T-cell (primary cell): ENCODE data around the gene PRKCA. TPM values are rescaled to one million over a fixed set of nuclear protein-coding genes. Genes with fewer than 3 reads are reported as not detected.
"Not testable (repeated sequence)": the region's sequence is repeated elsewhere in the genome, so short reads cannot be mapped to it uniquely, and the experiment has no call there.

Experiments used
- ATAC-seq, 4 experiments: fragments of 200-7000 bp in 3 of 4; fragments of 150-1000 bp in 1 of 4; cut with Tn5 transposase; replicated peaks in 1 of 4; 1 replicate in 3 of 4; 2 replicates in 1 of 4; pipeline ENCODE4 v1.10.0; 2021; ENCODE audit warnings: moderate library complexity in 3 of 4, mild to moderate bottlenecking in 2 of 4, moderate number of reproducible peaks in 1 of 4
- CTCF ChIA-PET, 2 donors: fragments of 300-600 bp; sonication (Branson Sonifier 250); formaldehyde crosslinking; loops; one replicate each; lab custom pipeline; 2022; ENCODE audit warnings: antibody characterized with exemption in 2 of 2; lab: Charles Lee
- POLR2A ChIA-PET, 2 donors: fragments of 300-600 bp; sonication (Branson Sonifier 250); formaldehyde crosslinking; loops; one replicate each; lab custom pipeline; 2022; ENCODE audit warnings: antibody characterized with exemption in 2 of 2; lab: Charles Lee
- DNase-seq, 35 experiments: peaks; one replicate each; pipeline versions ENCODE4 v3.0.0 to v3.0.0-alpha.2; 2013 to 2023
- H3K27ac ChIP-seq: one replicate; pipeline ENCODE4 v1.5.1; 2013; ENCODE audit warnings: low read length
- H3K27me3 ChIP-seq, 2 experiments: replicated peaks in 1 of 2; 1 replicate in 1 of 2; 2 replicates in 1 of 2; pipeline versions ENCODE4 v1.6.1 to v1.7.0; 2013; ENCODE audit warnings: low read length in 1 of 2, mixed read lengths in 1 of 2; ENCODE audit not compliant: control insufficient read depth in 2 of 2, insufficient read depth in 2 of 2; ENCODE audit errors: extremely low read depth in 1 of 2
- H3K36me3 ChIP-seq, 2 donors: 1 replicate in 1 of 2; 2 replicates in 1 of 2; pipeline versions ENCODE4 v1.6.1 to v1.7.0; 2013; ENCODE audit warnings: low read length in 1 of 2; ENCODE audit not compliant: control insufficient read depth in 2 of 2, insufficient read depth in 1 of 2; ENCODE audit errors: extremely low read depth in 1 of 2
- H3K4me1 ChIP-seq, 2 experiments: 1 replicate in 1 of 2; 2 replicates in 1 of 2; pipeline versions ENCODE4 v1.6.1 to v1.7.0; 2013; ENCODE audit warnings: low read length in 2 of 2, mixed read lengths in 1 of 2; ENCODE audit not compliant: insufficient read depth in 2 of 2, control insufficient read depth in 1 of 2; ENCODE audit errors: extremely low read depth in 1 of 2
- H3K4me3 ChIP-seq, 2 donors: 1 replicate in 1 of 2; 2 replicates in 1 of 2; pipeline versions ENCODE4 v1.5.1 to v1.7.0; 2013; ENCODE audit warnings: mild to moderate bottlenecking in 2 of 2, low read length in 1 of 2, moderate library complexity in 1 of 2; ENCODE audit not compliant: control insufficient read depth in 1 of 2; ENCODE audit errors: extremely low read depth in 1 of 2
- H3K9me3 ChIP-seq: 2 replicates; pipeline ENCODE4 v1.7.0; 2013
- H3K27ac Mint-ChIP-seq, 2 donors: one replicate each; pipeline ENCODE4 v1.8.0; 2020 to 2021; ENCODE audit warnings: mild to moderate bottlenecking in 2 of 2, mixed read lengths in 2 of 2
- H3K27me3 Mint-ChIP-seq, 2 donors: one replicate each; pipeline ENCODE4 v1.8.0; 2021 to 2022; ENCODE audit warnings: mixed read lengths in 2 of 2
- H3K36me3 Mint-ChIP-seq: one replicate; pipeline ENCODE4 v1.8.0; 2021; ENCODE audit warnings: mixed read lengths
- H3K4me1 Mint-ChIP-seq, 3 donors: one replicate each; pipeline ENCODE4 v1.8.0; 2020 to 2022; ENCODE audit warnings: mixed read lengths in 3 of 3, mild to moderate bottlenecking in 1 of 3
- H3K4me3 Mint-ChIP-seq, 3 donors: one replicate each; pipeline ENCODE4 v1.8.0; 2020 to 2022; ENCODE audit warnings: mild to moderate bottlenecking in 3 of 3, mixed read lengths in 3 of 3, moderate library complexity in 3 of 3
- H3K9me3 Mint-ChIP-seq, 3 donors: one replicate each; pipeline ENCODE4 v1.8.0; 2020 to 2022; ENCODE audit warnings: mixed read lengths in 3 of 3
- WGBS: methylation state at CpG from one replicate; pipeline ENCODE4 v1.1.5; 2013; ENCODE audit warnings: missing lambda C conversion rate; ENCODE audit not compliant: insufficient coverage; 5-methylcytosine and 5-hydroxymethylcytosine counted together
- total RNA-seq, 35 experiments: library from RNA in 6 of 35; stranded (reverse) in 6 of 35; fragments of 120-200 nt in 1 of 35; gene quantifications; one replicate each; pipeline versions ENCODE4 v1.2.1 to v1.2.4 and lab custom pipeline; 2013 to 2026

The PRKCA gene
- total RNA-seq, 5 donors from 2014 or later (not counting 1 experiment from before 2014, with no cell fraction given) = 75.9 to 128 (median 82.0) TPM

- H3K27ac Mint-ChIP-seq = not testable (repeated sequence)
Measured at GRCh38 chr17:66342263-66342662, 39.9 kb downstream of the PRKCA start.

GRCh38 chr17:66343531-66344078, 41.2 kb downstream of the PRKCA start:
- no peak overlapping the region for H3K27ac Mint-ChIP-seq
- 96% methylated on average over 3 of the region's 3 CpGs for WGBS
- H3K4me3 ChIP-seq = no peak overlapping the region
- H3K27me3 Mint-ChIP-seq = no peaks in the 10 kb centered on the region
- ChIA-PET POLR2A (interaction anchor here in 1 of 2 donors (0.7 kb wide), 1 partner anchor 236 kb away, joined by 3 read pairs; no protein-coding TSS in a partner anchor), CTCF (no interaction called here)
- H3K27me3 ChIP-seq = no peaks in the 10 kb centered on the region
- peaks cover 65 to 69% (median 69%) of the 10 kb centered on the region in 3 donors for H3K4me1 Mint-ChIP-seq
- no peak overlapping the region for H3K4me3 Mint-ChIP-seq
- ATAC-seq = no peak
- H3K9me3 Mint-ChIP-seq = no peaks in the 10 kb centered on the region
- no peak overlapping the region for H3K27ac ChIP-seq
- H3K36me3 Mint-ChIP-seq = peaks cover 4% of the 10 kb centered on the region
- H3K4me1 ChIP-seq = peaks cover 3 to 10% of the 10 kb centered on the region in 2 experiments
- no peak for DNase-seq
- no peaks in the 10 kb centered on the region for H3K36me3 ChIP-seq
- H3K9me3 ChIP-seq = no peaks in the 10 kb centered on the region

More at GRCh38 chr17:66342263-66342662, 39.9 kb downstream of the PRKCA start:
- H3K4me1 Mint-ChIP-seq = peaks cover 66 to 67% (median 67%) of the 10 kb centered on the region in 3 donors
- H3K36me3 ChIP-seq, H3K27ac ChIP-seq, CTCF ChIA-PET, H3K4me3 ChIP-seq, DNase-seq, H3K9me3 ChIP-seq, H3K9me3 Mint-ChIP-seq, ATAC-seq, H3K4me3 Mint-ChIP-seq, H3K36me3 Mint-ChIP-seq, H3K4me1 ChIP-seq, H3K27me3 Mint-ChIP-seq, H3K27me3 ChIP-seq: not testable (repeated sequence)
- WGBS = 100% methylated on average over 2 of the region's 4 CpGs
- POLR2A ChIA-PET = interaction anchor here in 1 of 2 donors (0.6 kb wide), 1 partner anchor 1236 kb away, joined by 3 read pairs; no protein-coding TSS in a partner anchor

GRCh38 chr17:66344473-66344872, 42.1 kb downstream of the PRKCA start:
- H3K9me3 Mint-ChIP-seq = no peaks in the 10 kb centered on the region
- H3K27me3 Mint-ChIP-seq = no peaks in the 10 kb centered on the region
- peaks cover 4% of the 10 kb centered on the region for H3K36me3 Mint-ChIP-seq
- peaks cover 2 to 7% of the 10 kb centered on the region in 2 experiments for H3K4me1 ChIP-seq
- no peaks in the 10 kb centered on the region for H3K27me3 ChIP-seq
- no peaks in the 10 kb centered on the region for H3K36me3 ChIP-seq
- no peak for DNase-seq
- H3K4me3 ChIP-seq = no peak overlapping the region
- ATAC-seq = no peak
- WGBS = 96% methylated on average over 4 of the region's 4 CpGs
- no peak overlapping the region for H3K4me3 Mint-ChIP-seq
- no peak overlapping the region for H3K27ac Mint-ChIP-seq
- peaks cover 61 to 69% (median 69%) of the 10 kb centered on the region in 3 donors for H3K4me1 Mint-ChIP-seq
- H3K9me3 ChIP-seq = no peaks in the 10 kb centered on the region
- no peak overlapping the region for H3K27ac ChIP-seq
- CTCF ChIA-PET = no interaction called here
- POLR2A ChIA-PET = interaction anchor here in 1 of 2 donors (0.7 kb wide), 1 partner anchor 52 kb away, joined by 3 read pairs; no protein-coding TSS in a partner anchor

GRCh38 chr17:66345264-66345663, 42.9 kb downstream of the PRKCA start:
- CTCF ChIA-PET = no interaction called here
- Mint-ChIP-seq H3K4me1 (peaks cover 61 to 69% (median 68%) of the 10 kb centered on the region in 3 donors), H3K27ac (no peak overlapping the region)

GRCh38 chr17:66345949-66346638, 43.7 kb downstream of the PRKCA start:
- not testable (repeated sequence) for H3K36me3 ChIP-seq, H3K36me3 Mint-ChIP-seq, H3K27ac Mint-ChIP-seq, DNase-seq, H3K4me3 ChIP-seq, H3K4me3 Mint-ChIP-seq, H3K9me3 Mint-ChIP-seq, H3K9me3 ChIP-seq, ATAC-seq, H3K27me3 ChIP-seq, H3K27me3 Mint-ChIP-seq, H3K27ac ChIP-seq
- ChIA-PET CTCF (interaction anchor here in 1 of 2 donors (0.6 kb wide), 1 partner anchor 1694 kb away, joined by 12 read pairs; no protein-coding TSS in a partner anchor), POLR2A (interaction anchor here in 1 of 2 donors (0.6 kb wide), 1 partner anchor 132 kb away, joined by 5 read pairs; no protein-coding TSS in a partner anchor)
- peaks cover 0 to 14% of the 10 kb centered on the region in 2 experiments for H3K4me1 ChIP-seq
- 96% methylated on average over 5 of the region's 12 CpGs for WGBS
- H3K4me1 Mint-ChIP-seq = peaks cover 64 to 67% (median 66%) of the 10 kb centered on the region in 3 donors

More at GRCh38 chr17:66345264-66345663, 42.9 kb downstream of the PRKCA start:
- DNase-seq (no peak), ATAC-seq (no peak)
- Histone ChIP-seq H3K27ac (no peak overlapping the region), H3K27me3 (no peaks in the 10 kb centered on the region), H3K36me3 (no peaks in the 10 kb centered on the region), H3K4me1 (peaks cover 0 to 7% of the 10 kb centered on the region in 2 experiments), H3K9me3 (no peaks in the 10 kb centered on the region), H3K4me3 (no peak overlapping the region)
- Mint-ChIP-seq H3K27me3 (no peaks in the 10 kb centered on the region), H3K4me3 (no peak overlapping the region), H3K36me3 (peaks cover 4% of the 10 kb centered on the region), H3K9me3 (no peaks in the 10 kb centered on the region)
- 100% methylated on average over 1 of the region's 4 CpGs for WGBS
- POLR2A ChIA-PET = interaction anchor here in 1 of 2 donors (0.6 kb wide), 1 partner anchor 132 kb away, joined by 5 read pairs; no protein-coding TSS in a partner anchor

- H3K36me3 ChIP-seq = no peaks in the 10 kb centered on the region
- H3K27ac ChIP-seq = no peak overlapping the region
- CTCF ChIA-PET = no interaction called here
- peaks cover 4% of the 10 kb centered on the region for H3K36me3 Mint-ChIP-seq
- H3K4me1 ChIP-seq = peaks cover 0 to 20% of the 10 kb centered on the region in 2 experiments
- peaks cover 68 to 75% (median 74%) of the 10 kb centered on the region in 3 donors for H3K4me1 Mint-ChIP-seq
- H3K27me3 ChIP-seq = no peaks in the 10 kb centered on the region
- peak overlapping the region in 1 of 3 donors; percentile 15 for H3K4me3 Mint-ChIP-seq
- no peaks in the 10 kb centered on the region for H3K27me3 Mint-ChIP-seq
- no peak for ATAC-seq
- no peak overlapping the region for H3K27ac Mint-ChIP-seq
- H3K9me3 Mint-ChIP-seq = no peaks in the 10 kb centered on the region
- 100% methylated on average over 1 of the region's 10 CpGs for WGBS
- POLR2A ChIA-PET = no interaction called here
- no peak overlapping the region for H3K4me3 ChIP-seq
- no peaks in the 10 kb centered on the region for H3K9me3 ChIP-seq
- DNase-seq = no peak
Measured at GRCh38 chr17:66347661-66348514, 45.5 kb downstream of the PRKCA start.
